ENCODE measurements around the gene ALPI. TPM values are rescaled to one million over a fixed set of nuclear protein-coding genes. Genes with fewer than 3 reads are reported as not detected.

The ALPI gene
- total RNA-seq, 1 experiment from 2014 or later = not detected

GRCh38 chr2:232415736-232416520 lies 40.0 kb upstream of the ALPI start:
- no peak for TF ChIP-seq CTCF (IDR thresholded peaks at IDR 0.05; ENCODE audit: unreplicated experiment)
- no peaks in the 10 kb centered on the region for H3K9me3 Mint-ChIP-seq (ENCODE audit: unreplicated experiment)
- BruUV-seq (replicated peaks) = no TSS peak
- intact Hi-C loops (cut with micrococcal nuclease) = no loop called here
- POLR2A ChIA-PET = no interaction called here
- peaks cover 43% of the 10 kb centered on the region for H3K27me3 Mint-ChIP-seq (ENCODE audit: insufficient read depth, unreplicated experiment)
- no peaks in the 10 kb centered on the region for H3K4me1 Mint-ChIP-seq (ENCODE audit: insufficient read depth, unreplicated experiment)
- H3K4me3 Mint-ChIP-seq (ENCODE audit: unreplicated experiment) = no peak overlapping the region
- no peak overlapping the region for H3K27ac Mint-ChIP-seq (ENCODE audit: low read depth, unreplicated experiment)
- DNase-seq (ENCODE audit: unreplicated experiment) = no peak
- CTCF ChIA-PET = no interaction called here
- no peaks in the 10 kb centered on the region for H3K36me3 Mint-ChIP-seq (ENCODE audit: insufficient read depth, unreplicated experiment)

GRCh38 chr2:232416521-232417470 lies 39.2 kb upstream of the ALPI start:
- intact Hi-C loops (cut with micrococcal nuclease) = no loop called here
- TF ChIP-seq CTCF (IDR thresholded peaks at IDR 0.05; ENCODE audit: unreplicated experiment) = no peak
- CTCF ChIA-PET = interaction anchor here (0.6 to 0.8 kb wide), 3 partner anchors 13 to 79 kb away, joined by 3 to 4 read pairs (median 3); no protein-coding TSS in a partner anchor

GRCh38 chr2:232417489-232417888 lies 38.5 kb upstream of the ALPI start:
- BruUV-seq (replicated peaks) = no TSS peak
- CTCF ChIA-PET = interaction anchor here (0.5 to 0.8 kb wide), 2 partner anchors 27 to 80 kb away, joined by 3 to 4 read pairs; no protein-coding TSS in a partner anchor
- TF ChIP-seq CTCF (IDR thresholded peaks at IDR 0.05; ENCODE audit: unreplicated experiment) = no peak
- no peak overlapping the region for H3K27ac Mint-ChIP-seq (ENCODE audit: low read depth, unreplicated experiment)
- POLR2A ChIA-PET = interaction anchor here (0.6 kb wide), 1 partner anchor 12 kb away, joined by 3 read pairs; no protein-coding TSS in a partner anchor
- no peaks in the 10 kb centered on the region for H3K36me3 Mint-ChIP-seq (ENCODE audit: insufficient read depth, unreplicated experiment)
- no peak overlapping the region for H3K4me3 Mint-ChIP-seq (ENCODE audit: unreplicated experiment)
- intact Hi-C loops (cut with micrococcal nuclease) = no loop called here
- no peaks in the 10 kb centered on the region for H3K4me1 Mint-ChIP-seq (ENCODE audit: insufficient read depth, unreplicated experiment)
- H3K9me3 Mint-ChIP-seq (ENCODE audit: unreplicated experiment) = peaks cover 3% of the 10 kb centered on the region
- peaks cover 31% of the 10 kb centered on the region for H3K27me3 Mint-ChIP-seq (ENCODE audit: insufficient read depth, unreplicated experiment)
- DNase-seq (ENCODE audit: unreplicated experiment) = no peak

More at GRCh38 chr2:232416521-232417470, 39.2 kb upstream of the ALPI start:
- BruUV-seq (replicated peaks) = no TSS peak
- H3K27ac Mint-ChIP-seq (ENCODE audit: low read depth, unreplicated experiment) = no peak overlapping the region
- DNase-seq (ENCODE audit: unreplicated experiment) = no peak
- H3K9me3 Mint-ChIP-seq (ENCODE audit: unreplicated experiment) = no peaks in the 10 kb centered on the region
- no peak overlapping the region for H3K4me3 Mint-ChIP-seq (ENCODE audit: unreplicated experiment)
- peaks cover 35% of the 10 kb centered on the region for H3K27me3 Mint-ChIP-seq (ENCODE audit: insufficient read depth, unreplicated experiment)
- no peaks in the 10 kb centered on the region for H3K4me1 Mint-ChIP-seq (ENCODE audit: insufficient read depth, unreplicated experiment)
- POLR2A ChIA-PET = interaction anchor here (0.6 kb wide), 1 partner anchor 11 kb away, joined by 3 read pairs; no protein-coding TSS in a partner anchor
- no peaks in the 10 kb centered on the region for H3K36me3 Mint-ChIP-seq (ENCODE audit: insufficient read depth, unreplicated experiment)

- Mint-ChIP-seq H3K36me3 (ENCODE audit: insufficient read depth, unreplicated experiment) (no peaks in the 10 kb centered on the region), H3K9me3 (ENCODE audit: unreplicated experiment) (peaks cover 8% of the 10 kb centered on the region), H3K27ac (ENCODE audit: low read depth, unreplicated experiment) (no peak overlapping the region), H3K4me3 (ENCODE audit: unreplicated experiment) (no peak overlapping the region), H3K27me3 (ENCODE audit: insufficient read depth, unreplicated experiment) (peaks cover 26% of the 10 kb centered on the region), H3K4me1 (ENCODE audit: insufficient read depth, unreplicated experiment) (no peaks in the 10 kb centered on the region)
- ChIA-PET CTCF (interaction anchor here (0.5 to 0.8 kb wide), 2 partner anchors 27 to 81 kb away, joined by 3 to 4 read pairs; no protein-coding TSS in a partner anchor), POLR2A (no interaction called here)
- TF ChIP-seq CTCF (IDR thresholded peaks at IDR 0.05; ENCODE audit: unreplicated experiment) = no peak
- DNase-seq (ENCODE audit: unreplicated experiment) = no peak
- no TSS peak for BruUV-seq (replicated peaks)
- intact Hi-C loops (cut with micrococcal nuclease) = no loop called here
Observed at GRCh38 chr2:232418056-232418455, 37.9 kb upstream of the ALPI start.

All from MCF 10A (cell line).